GM12892 (cell line): ENCODE results near the gene AVPR1B.

Experiments
- POLR2A ChIP-seq: IDR thresholded peaks from 2 replicates; pipeline ENCODE4 v1.6.1; 2011; ENCODE audit warnings: low read depth, low read length, control low read depth
- POLR2AphosphoS5 ChIP-seq: IDR thresholded peaks from 2 replicates; pipeline ENCODE4 v1.6.1; 2011; ENCODE audit warnings: low read depth, low read length, control low read depth
- TAF1 ChIP-seq: IDR thresholded peaks from 2 replicates; pipeline ENCODE4 v1.6.1; 2011; ENCODE audit warnings: low read depth, mild to moderate bottlenecking, control low read depth, low read length, borderline replicate concordance

GRCh38 chr1:206145771-206146290 lies 28.6 kb upstream of the AVPR1B start:
- no peak for TF ChIP-seq POLR2A
- no peak for TF ChIP-seq POLR2AphosphoS5
- TF ChIP-seq TAF1, result no peak
